HEK293T (cell line): ENCODE measurements around the gene ATP11A.

Experiments used
- FOXA1 ChIP-seq: fragments of 450-650 bp; IDR thresholded peaks from 2 replicates; pipeline ENCODE4 v1.6.1; 2016; ENCODE audit warnings: mild to moderate bottlenecking
- FOXK2 ChIP-seq: fragments of 450-650 bp; IDR thresholded peaks from 2 replicates; pipeline ENCODE4 v1.6.1; 2016; ENCODE audit warnings: mild to moderate bottlenecking
- PKNOX1 ChIP-seq: fragments of 450-650 bp; IDR thresholded peaks from 2 replicates; pipeline ENCODE4 v1.6.1; 2016
- SP1 ChIP-seq: fragments of 450-650 bp; IDR thresholded peaks from 2 replicates; pipeline ENCODE4 v1.6.1; 2017
- ZNF384 ChIP-seq: fragments of 450-650 bp; IDR thresholded peaks from 2 replicates; pipeline ENCODE4 v1.6.1; 2016

GRCh38 chr13:112744168-112745021, 54.6 kb downstream of the ATP11A start:
- TF ChIP-seq FOXA1 (no peak), FOXK2 (no peak), ZNF384 (no peak), PKNOX1 (no peak), SP1 (no peak)
